ENCODE data around the gene ZBTB18.

- TF ChIP-seq CTCF (conservative IDR thresholded peaks at IDR 0.05; ENCODE audit: low read depth, low read length), result no peak
- no peak for TF ChIP-seq EZH2 (IDR thresholded peaks at IDR 0.05; ENCODE audit: low read length, unreplicated experiment)
These were observed 48.4 kb upstream of the ZBTB18 start for GRCh38 chr1:244002721-244003120.
